Mononuclear cell (primary cell): ENCODE measurements around the gene PIEZO2. TPM values are rescaled to one million over a fixed set of nuclear protein-coding genes. Genes with fewer than 3 reads are reported as not detected.

Experiments used
- H3K27me3 ChIP-seq: 2 replicates; pipeline ENCODE4 v1.6.0; 2011; ENCODE audit warnings: low read length, control low read depth; ENCODE audit not compliant: insufficient read depth
- H3K4me1 ChIP-seq: 2 replicates; pipeline ENCODE4 v1.5.1; 2011; ENCODE audit warnings: mild to moderate bottlenecking, low read length, control low read depth; ENCODE audit not compliant: insufficient read depth
- H3K4me3 ChIP-seq: 2 replicates; pipeline ENCODE4 v1.5.1; 2011; ENCODE audit warnings: mild to moderate bottlenecking, low read length, moderate library complexity
- H3K9me3 ChIP-seq: 2 replicates; pipeline ENCODE4 v1.5.1; 2011; ENCODE audit warnings: low read depth, mild to moderate bottlenecking, control low read depth, low read length
- total RNA-seq: library from RNA; depleted of rRNA; stranded (reverse); fragments of >200 nt; gene quantifications from one replicate; pipeline ENCODE4 v1.2.3, GENCODE V29; 2012

PIEZO2 gene
- total RNA-seq, 1 donor: 0.21 TPM

DNA sequence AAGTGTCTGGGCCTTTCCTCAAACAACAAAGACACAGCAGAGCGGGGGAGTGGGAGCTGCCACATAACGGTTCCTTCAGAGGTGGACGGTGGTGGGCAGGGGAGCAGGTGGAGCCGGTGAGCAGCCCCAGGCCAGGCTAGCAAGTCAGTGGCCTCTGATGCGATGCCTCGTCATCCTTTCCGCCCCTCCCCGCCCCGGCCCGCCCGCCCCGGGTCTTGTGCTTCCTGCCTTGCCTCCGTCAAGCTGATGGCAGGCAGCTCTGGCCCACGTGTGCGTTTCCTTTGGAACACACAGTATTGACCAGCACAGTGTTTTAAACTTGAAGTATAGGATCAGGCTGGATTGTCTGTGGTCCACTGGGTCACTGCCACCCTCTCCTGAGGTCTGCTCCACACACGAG lies 38.9 kb downstream of the PIEZO2 start:
- H3K4me1 ChIP-seq: no peaks in the 10 kb centered on the region
- H3K9me3 ChIP-seq: no peaks in the 10 kb centered on the region
- H3K4me3 ChIP-seq: no peak overlapping the region
- H3K27me3 ChIP-seq: no peaks in the 10 kb centered on the region

DNA sequence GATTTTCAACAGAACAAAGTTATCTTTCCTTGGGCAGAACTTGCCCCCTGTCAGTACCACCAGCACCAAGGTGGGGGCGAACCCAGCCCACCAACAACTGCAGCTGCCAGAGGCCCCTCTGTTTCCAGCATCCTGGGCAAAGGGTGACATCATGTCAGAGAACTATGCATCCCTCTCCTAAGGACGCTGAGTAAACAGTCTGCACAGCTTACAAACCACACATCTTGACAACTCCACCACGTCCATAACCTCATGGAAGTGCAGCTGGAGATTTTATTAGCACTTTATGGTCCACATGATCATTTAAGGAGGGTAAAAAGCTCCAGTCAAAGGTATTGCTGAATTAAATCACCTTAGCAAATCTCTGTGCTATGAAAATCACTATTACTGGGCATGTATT lies 40.4 kb downstream of the PIEZO2 start:
- H3K4me3 ChIP-seq: no peak overlapping the region
- H3K4me1 ChIP-seq: no peaks in the 10 kb centered on the region
- no peaks in the 10 kb centered on the region for H3K9me3 ChIP-seq
- H3K27me3 ChIP-seq: no peaks in the 10 kb centered on the region

DNA sequence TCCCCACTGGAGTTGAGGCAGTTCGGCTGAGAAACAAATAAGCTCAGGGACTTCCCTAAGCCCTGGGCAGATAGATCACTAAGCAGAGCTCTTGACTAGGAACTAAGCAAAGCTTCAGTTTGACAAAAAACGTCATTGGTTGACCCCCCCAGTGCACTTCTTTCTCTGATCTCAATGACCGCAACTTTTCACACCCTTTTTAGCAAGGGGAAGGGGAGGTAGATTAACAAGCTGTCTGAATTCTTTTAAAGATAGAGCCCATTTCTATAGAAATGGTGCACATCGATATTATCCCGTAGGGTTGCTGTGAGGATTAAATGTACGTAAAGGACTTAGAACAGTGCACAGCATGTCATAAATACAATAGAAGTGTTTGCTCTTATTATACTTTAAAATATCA lies 42.5 kb downstream of the PIEZO2 start:
- no peaks in the 10 kb centered on the region for H3K27me3 ChIP-seq
- no peaks in the 10 kb centered on the region for H3K4me1 ChIP-seq
- no peak overlapping the region for H3K4me3 ChIP-seq
- H3K9me3 ChIP-seq: no peaks in the 10 kb centered on the region

DNA sequence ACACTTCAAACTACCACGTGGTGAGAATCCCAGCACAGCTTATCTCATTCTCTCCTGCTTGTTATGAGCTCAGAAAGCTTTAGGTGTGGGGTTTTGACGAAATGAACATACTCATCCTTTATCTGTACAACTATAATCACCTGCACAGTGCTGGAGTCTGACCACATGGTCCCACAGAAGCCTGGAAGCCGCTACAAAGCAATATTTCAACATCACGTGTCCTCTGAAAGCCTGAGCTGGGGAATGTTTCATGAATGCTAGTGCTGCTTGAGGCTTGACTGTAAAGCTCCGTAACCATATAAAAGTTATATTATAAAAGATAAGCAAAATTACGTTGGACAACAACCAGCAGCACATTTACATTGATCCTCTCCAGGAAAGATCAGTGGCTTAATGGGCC lies 43.9 kb downstream of the PIEZO2 start:
- Histone ChIP-seq H3K4me1 (no peaks in the 10 kb centered on the region), H3K4me3 (no peak overlapping the region), H3K27me3 (no peaks in the 10 kb centered on the region), H3K9me3 (no peaks in the 10 kb centered on the region)

DNA sequence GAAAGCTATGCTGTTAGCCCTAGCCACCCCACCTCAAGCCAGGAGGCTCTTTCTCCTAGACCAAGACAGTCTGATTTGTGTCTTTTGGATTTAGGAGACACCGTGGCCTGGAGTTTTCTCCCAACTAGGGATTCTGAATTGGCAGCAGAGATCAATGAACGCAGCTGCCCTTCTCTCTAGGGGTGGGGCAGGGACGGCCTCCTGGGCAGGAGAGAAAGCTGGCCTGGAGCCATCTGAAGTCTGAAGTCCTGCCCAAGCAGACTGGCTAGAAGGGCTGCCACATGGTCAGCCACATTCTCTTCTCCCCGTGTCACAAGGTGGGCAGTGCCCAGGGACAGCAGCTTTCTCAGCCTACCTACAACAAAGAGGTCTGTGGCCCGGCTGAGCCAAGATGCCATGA lies 45.1 kb downstream of the PIEZO2 start:
- H3K27me3 ChIP-seq: no peaks in the 10 kb centered on the region
- no peaks in the 10 kb centered on the region for H3K4me1 ChIP-seq
- H3K9me3 ChIP-seq: no peaks in the 10 kb centered on the region
- H3K4me3 ChIP-seq: no peak overlapping the region

DNA sequence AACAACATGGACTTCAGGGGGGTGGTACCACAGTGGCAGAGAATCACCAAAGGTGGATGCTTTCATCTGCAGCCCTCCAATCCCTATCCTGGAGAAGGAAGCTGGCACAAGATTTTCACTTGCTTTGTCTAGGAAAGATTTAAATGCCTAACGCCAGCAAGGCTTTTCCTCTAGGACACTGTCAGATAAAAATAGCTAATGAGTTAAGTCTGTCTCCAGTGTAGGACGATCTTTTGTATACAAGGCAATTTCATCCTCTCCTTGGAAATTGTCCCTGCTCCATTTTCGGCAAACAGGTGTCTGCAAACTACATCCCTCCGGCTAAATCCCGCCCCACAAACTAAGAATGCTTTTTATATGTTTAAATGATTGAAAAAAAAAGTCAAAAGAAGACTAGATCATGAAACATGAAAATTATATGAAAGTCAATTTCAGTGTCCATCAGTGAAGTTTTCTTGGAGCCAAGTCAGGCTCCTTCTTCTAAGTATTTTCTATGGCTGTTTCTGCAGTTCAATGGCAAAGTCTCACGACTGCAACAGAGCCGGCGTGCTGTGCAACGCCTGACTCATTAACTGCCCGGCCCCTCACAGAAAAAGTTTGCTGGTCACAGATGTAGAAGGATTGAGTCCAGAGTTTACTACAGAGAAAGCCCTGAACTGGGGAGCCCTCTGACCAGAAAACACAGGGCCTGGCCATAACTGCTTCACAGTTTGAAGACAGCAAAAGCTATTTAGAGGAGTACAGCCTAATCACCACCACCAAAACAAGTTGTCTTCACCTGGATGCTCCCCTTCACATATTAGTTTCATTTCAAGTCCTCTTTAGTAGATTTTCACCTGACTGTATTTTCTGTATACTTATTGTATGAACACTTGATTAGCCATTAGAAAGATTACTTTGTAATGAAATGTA lies 52.3 kb downstream of the PIEZO2 start:
- H3K4me3 ChIP-seq: no peak overlapping the region
- H3K27me3 ChIP-seq: no peaks in the 10 kb centered on the region
- no peaks in the 10 kb centered on the region for H3K9me3 ChIP-seq
- H3K4me1 ChIP-seq: no peaks in the 10 kb centered on the region

DNA sequence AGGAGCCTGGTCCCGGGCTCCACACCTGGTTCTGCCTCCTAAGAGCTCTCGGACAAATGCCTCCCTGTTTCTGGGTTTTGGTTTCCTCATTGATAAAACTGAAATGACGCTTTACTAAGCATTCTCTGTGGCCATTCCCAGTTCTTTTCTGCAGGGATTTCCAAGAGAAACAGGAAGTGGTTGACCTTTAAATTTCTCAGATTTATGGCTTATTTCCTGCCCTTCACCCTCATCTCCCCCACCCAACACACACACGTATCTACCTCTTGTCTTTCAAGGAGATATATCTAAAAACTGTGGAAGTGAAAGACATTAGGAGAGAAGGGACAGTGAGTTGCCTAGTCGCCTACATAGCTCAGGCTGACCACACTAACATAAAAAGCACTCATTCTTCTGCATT lies 53.0 kb downstream of the PIEZO2 start:
- no peak overlapping the region for H3K4me3 ChIP-seq
- H3K4me1 ChIP-seq: no peaks in the 10 kb centered on the region
- no peaks in the 10 kb centered on the region for H3K9me3 ChIP-seq
- no peaks in the 10 kb centered on the region for H3K27me3 ChIP-seq

DNA sequence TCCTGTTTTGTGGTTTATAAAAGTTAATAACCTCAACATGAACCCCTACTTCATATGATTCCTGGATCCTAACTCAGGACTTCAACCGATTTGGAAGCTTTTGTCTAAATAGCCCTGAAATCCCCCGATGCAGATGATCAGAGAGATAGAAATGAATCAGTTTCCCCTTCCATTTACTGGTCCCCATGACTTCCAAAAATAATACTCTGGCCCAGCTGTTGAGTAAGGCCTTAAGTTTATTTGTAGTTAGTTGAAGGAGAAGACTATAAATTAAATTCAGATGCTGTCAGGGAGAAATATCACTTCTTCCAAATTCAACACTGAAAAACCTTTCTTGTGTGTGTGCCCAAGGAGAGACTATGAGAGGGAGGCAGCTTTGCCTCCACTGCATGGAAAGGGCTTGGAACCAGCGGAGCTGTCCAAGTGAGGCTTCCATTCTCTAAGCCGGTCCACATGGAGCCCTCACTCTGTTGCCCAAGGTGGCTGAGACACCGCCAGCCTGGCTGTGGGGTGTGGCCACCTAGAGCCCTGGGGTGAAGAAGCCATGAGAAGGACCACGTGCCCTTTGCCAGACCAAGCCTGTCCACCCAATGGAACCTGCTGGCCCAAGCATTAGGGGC lies 53.6 kb downstream of the PIEZO2 start:
- no peak overlapping the region for H3K4me3 ChIP-seq
- H3K9me3 ChIP-seq: no peaks in the 10 kb centered on the region
- no peaks in the 10 kb centered on the region for H3K27me3 ChIP-seq
- no peaks in the 10 kb centered on the region for H3K4me1 ChIP-seq

DNA sequence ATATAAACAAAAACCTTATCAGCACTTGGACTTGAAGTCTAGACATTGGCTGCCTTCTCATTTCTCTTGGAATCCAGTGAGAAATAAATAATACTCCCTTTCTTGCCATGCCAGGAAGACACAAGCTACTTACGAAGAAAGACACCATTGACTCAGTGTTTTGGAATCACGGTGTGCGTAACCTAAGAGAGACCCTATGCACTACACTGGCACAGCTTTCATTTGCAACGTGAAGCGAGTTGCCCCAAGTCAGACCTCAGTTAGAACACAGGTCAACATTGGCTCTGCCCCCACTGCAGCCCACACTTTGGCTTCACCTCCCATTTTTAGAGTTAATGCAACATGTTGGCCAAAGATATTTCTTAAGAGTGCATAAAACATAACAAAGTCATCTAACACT lies 54.2 kb downstream of the PIEZO2 start:
- Histone ChIP-seq H3K4me3 (no peak overlapping the region), H3K4me1 (peaks cover 2% of the 10 kb centered on the region), H3K9me3 (no peaks in the 10 kb centered on the region), H3K27me3 (no peaks in the 10 kb centered on the region)

DNA sequence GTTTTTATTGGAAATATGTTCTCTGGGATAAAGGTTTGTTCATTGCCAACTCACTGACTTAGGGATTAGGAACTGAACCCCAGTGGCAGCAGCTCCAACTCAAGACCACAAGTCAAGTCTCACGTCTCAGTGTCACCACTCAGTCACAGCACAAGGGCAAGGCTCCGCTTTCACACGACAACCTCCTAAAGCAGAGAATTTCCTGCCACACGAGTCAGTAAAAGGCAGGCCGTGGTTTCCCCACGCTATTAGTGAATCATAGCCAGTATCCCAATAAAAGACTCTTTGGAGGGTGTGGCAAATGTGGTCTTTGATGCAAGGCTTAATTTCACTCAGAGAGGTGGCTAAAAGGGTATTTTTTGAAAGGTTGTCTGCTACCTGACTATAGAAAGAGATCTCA lies 57.6 kb downstream of the PIEZO2 start:
- H3K4me1 ChIP-seq: peaks cover 3% of the 10 kb centered on the region
- H3K9me3 ChIP-seq: no peaks in the 10 kb centered on the region
- H3K4me3 ChIP-seq: no peak overlapping the region
- H3K27me3 ChIP-seq: no peaks in the 10 kb centered on the region

DNA sequence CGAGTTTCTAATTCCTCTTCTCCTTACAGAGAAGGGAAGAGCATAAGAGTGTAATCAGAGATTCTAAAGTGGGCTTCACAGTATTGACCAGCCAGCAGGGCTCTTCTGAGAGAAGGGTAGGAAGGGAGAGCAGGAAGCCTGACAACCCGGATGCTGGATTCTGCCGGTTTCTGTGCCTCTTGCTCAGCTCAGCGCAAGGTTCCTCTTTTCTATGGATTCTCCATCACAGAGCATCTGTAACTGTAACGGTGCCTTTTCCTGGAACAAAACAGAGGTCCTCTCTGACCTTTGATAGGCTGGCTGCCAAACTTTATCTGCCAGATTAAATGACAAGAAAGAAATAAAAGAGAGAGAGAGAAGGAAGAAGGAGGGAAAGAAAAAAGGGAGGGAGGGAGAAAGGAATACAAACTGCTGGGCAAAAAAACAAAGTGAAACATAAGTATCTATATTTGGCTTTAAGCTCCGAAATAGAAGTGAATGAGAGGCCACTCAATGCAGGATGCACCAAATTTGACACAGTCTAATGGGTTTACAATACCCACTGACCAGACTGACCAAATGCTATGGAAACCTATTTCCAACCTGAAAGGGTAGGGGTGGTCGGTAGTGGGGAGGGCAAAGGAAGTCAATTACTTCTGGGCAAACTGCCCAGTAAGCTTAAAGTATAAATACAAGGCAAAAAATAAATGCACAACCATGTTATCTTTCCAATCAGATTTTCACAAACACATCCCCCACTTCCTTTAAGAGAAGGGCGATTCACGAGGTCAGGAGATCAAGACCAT lies 59.2 kb downstream of the PIEZO2 start:
- peaks cover 3% of the 10 kb centered on the region for H3K4me1 ChIP-seq
- H3K9me3 ChIP-seq: no peaks in the 10 kb centered on the region
- H3K4me3 ChIP-seq: no peak overlapping the region
- H3K27me3 ChIP-seq: no peaks in the 10 kb centered on the region

DNA sequence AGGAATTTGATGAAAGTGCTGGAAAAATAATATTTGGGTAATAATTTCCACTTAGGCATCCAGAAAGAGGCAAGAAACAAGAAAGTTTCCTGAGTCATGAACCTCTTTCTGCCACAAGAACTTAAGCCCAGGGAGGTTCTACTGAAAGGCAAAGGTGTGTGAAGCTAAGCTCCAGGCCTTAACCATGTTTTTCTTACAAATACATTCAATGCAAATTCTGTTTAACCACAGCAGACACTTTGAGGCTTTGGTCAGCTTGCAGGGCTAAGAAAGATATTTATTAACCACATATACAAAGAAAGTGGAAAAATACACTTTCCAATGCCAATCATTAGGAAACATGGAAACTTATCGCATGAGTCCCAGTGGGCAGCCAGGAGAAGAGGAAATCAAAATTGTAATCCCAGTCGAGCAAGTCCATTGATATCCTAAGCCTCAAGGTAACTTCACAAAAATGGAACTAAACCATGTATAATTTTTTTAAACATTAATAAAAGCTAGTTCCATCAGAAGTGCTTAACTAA lies 68.3 kb downstream of the PIEZO2 start:
- no peaks in the 10 kb centered on the region for H3K27me3 ChIP-seq
- no peaks in the 10 kb centered on the region for H3K4me1 ChIP-seq
- H3K4me3 ChIP-seq: no peak overlapping the region
- H3K9me3 ChIP-seq: no peaks in the 10 kb centered on the region

DNA sequence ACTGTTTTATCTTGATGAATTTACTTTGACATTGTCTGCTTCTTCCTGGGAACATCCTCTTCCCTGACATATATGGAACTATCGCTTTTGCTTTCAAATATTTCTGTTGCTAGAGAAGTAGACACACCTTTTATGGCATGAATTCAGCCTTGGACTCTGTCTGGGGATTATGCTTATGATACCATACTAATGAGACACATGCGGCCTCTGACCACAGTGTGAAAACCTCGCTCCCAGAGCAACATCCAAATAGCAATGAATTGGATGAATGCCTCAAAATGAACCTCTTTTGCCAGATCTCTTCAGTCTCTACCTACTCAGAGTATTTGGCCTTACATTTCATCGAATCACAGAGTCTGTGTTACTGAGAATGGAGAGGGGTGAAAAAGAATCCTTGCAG lies 70.9 kb downstream of the PIEZO2 start:
- Histone ChIP-seq H3K9me3 (no peaks in the 10 kb centered on the region), H3K4me1 (no peaks in the 10 kb centered on the region), H3K27me3 (no peaks in the 10 kb centered on the region), H3K4me3 (no peak overlapping the region)

DNA sequence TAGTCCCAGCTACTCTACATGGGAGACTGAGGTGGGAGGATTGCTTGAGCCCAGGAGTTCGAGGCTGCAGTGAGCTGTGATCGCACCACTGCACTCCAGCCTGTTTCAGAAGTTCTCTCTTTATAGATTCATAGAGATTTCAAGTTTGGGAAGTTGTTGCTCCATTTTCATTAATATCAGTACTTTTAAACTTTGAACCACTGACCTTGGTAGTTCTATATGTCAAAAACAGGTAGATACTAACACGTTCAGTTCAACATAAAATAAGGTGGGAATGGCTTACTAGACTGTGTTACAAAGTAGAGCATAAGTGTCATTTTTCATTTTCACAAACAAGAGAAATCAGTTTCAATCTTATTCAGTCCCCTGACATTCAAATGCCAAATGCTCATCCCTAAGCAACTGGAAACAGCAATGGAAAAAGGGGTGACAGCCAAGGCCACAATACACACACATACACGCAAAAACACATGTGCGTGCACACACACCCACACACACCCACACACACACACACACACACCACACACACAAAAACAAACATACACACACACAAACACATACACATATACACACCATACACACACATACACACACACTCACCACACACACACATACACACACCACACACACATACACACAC lies 71.7 kb downstream of the PIEZO2 start:
- Histone ChIP-seq H3K27me3 (no peaks in the 10 kb centered on the region), H3K4me1 (no peaks in the 10 kb centered on the region), H3K4me3 (no peak overlapping the region), H3K9me3 (no peaks in the 10 kb centered on the region)

DNA sequence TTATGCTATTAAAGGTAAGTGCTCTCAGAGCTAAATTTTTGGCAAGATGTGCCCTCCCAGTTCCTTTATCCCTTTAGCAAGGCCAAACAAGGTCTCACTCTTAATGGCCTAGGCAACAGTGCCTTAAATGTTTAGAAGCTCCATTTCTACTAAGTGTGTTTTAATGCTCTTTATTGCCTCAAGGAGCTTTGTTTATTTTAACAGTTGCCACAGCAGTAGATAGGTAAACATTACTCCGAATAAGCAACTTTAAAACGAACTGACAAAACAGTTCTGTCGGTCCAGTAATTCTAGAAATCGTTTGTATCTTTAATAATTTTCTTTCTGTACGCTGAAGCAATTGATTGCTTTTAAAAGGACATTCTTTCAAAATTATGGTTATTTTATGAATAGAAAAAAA lies 74.5 kb downstream of the PIEZO2 start:
- Histone ChIP-seq H3K4me3 (no peak overlapping the region), H3K9me3 (no peaks in the 10 kb centered on the region), H3K27me3 (no peaks in the 10 kb centered on the region), H3K4me1 (no peaks in the 10 kb centered on the region)
